GM18951 (cell line): ENCODE data around the gene TBC1D8.

Source experiments
- POLR2A ChIP-seq: IDR thresholded peaks from 4 replicates; pipeline ENCODE4 v1.6.1; 2011; ENCODE audit warnings: mild to moderate bottlenecking; ENCODE audit not compliant: insufficient read length, insufficient read depth; ENCODE audit errors: extremely low read depth
- in situ Hi-C: fragments of 300-500 bp; cut with MboI; formaldehyde crosslinking; loops from one replicate; pipeline ENCODE4 v1.12.0; 2022; ENCODE audit warnings: low sequenced_read_pairs, mixed read lengths, inconsistent platforms; ENCODE audit not compliant: unreplicated experiment

TBC1D8 gene

GRCh38 chr2:101107241-101107640 is 43.9 kb downstream of the TBC1D8 start:
- in situ Hi-C loops: no loop called here
- TF ChIP-seq POLR2A: no peak

- in situ Hi-C loops: no loop called here
These were observed 44.6 kb downstream of the TBC1D8 start for GRCh38 chr2:101106453-101107181.

DNA sequence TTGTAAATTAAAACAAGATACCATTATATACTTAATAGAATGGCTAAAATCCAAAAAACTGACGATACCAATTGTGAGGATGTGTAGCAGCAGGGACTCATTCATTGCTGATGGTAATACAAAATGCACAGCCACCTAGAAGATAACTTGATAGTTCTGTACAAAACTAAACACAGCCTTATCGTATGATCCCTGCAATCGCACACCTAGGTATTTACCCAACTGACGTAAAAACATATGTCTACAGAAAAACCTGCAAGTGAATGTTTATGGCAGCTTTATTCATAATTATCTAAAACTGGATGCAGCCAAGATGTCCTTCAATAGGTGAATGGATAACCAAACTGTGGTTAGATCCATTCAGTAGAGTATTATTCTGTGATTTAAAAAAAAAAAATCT is 45.5 kb downstream of the TBC1D8 start:
- TF ChIP-seq POLR2A: no peak
- in situ Hi-C loops: no loop called here

More at GRCh38 chr2:101106453-101107181, 44.6 kb downstream of the TBC1D8 start:
- no peak for TF ChIP-seq POLR2A

- no peak for TF ChIP-seq POLR2A
These were observed 53.5 kb downstream of the TBC1D8 start for GRCh38 chr2:101097638-101098037.

GRCh38 chr2:101096619-101097142 is 54.5 kb downstream of the TBC1D8 start:
- in situ Hi-C loops: no loop called here
- TF ChIP-seq POLR2A: no peak

More at GRCh38 chr2:101097638-101098037, 53.5 kb downstream of the TBC1D8 start:
- in situ Hi-C loops: no loop called here

DNA sequence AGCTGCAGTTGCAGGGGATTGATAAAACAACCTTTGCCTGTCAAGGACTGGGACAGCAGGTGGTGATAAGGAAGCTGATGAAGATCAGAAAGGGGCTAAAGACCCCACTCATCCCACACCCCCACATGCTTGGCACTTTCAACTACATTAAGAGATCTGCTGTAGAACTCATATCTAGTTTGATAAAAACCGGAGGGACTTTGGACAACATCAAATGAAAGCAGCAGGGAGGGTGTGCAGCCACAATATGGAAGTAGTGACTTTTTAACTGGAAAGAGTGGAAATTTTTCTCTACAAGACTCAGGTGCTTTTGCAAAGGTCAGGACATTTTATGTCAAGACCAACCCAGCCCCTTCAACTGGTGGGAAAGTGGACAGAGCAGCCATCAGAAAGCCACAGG is 56.8 kb downstream of the TBC1D8 start:
- TF ChIP-seq POLR2A: no peak
- in situ Hi-C loops: no loop called here

DNA sequence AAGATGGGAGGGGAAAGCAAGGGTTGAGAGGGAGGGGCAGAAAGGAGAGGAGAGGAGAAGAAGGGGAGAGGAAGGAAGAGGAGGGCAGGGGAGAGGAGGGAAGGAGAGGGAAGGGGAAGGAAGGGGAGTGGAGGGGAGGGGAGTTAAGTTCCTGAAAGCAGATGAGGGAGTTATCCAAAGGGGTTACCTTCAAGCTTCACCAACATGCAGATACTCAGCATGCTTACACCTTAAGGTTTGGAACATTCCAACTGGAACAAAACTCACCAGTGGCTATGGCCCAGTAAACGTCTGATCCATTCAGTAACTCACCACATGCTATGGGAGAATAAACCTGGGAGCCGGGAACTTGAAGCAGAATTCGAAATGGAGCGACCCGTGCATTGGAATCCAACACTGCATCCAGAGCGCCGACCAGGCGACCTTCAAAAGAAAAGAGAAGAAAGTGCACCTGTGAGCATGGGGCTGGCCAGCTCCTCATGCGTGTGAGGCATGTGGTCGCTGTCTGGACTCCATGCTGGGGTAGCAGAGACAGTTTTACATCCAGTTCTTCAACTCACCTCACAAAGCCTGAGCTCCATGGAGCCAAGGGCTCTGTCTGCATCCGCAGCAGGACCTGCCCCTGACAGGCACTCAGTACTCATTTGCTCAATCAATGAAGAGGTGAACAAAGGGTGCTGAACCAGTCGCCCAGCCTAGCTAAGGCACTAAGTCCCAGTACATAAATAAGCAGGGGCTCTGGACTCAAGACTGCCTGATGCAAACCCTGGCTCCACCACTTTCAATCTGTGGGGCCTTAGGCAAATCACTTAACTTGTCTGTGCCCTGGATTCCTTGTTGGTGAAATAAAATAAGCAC is 61.0 kb downstream of the TBC1D8 start:
- no peak for TF ChIP-seq POLR2A
- in situ Hi-C loops: no loop called here

DNA sequence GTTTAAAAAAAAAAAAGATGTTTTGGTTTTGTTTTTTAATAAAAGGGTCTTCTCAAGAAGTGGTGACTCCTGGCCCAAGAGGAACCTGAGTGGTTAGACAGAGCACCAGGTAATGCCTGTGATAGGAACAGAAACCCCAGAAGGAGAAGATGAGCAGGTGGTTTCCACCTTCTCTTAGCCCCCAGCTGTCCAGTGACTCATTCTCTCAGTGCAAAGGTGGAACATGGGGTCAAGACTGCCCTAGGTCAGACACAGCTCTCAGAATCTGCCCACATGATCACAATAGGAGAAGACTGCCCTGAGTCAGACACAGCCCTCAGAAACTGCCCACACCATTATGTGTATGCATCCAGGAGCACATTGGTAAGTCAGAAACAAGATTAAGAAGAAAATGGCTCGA is 61.8 kb downstream of the TBC1D8 start:
- TF ChIP-seq POLR2A: no peak
- in situ Hi-C loops: no loop called here

DNA sequence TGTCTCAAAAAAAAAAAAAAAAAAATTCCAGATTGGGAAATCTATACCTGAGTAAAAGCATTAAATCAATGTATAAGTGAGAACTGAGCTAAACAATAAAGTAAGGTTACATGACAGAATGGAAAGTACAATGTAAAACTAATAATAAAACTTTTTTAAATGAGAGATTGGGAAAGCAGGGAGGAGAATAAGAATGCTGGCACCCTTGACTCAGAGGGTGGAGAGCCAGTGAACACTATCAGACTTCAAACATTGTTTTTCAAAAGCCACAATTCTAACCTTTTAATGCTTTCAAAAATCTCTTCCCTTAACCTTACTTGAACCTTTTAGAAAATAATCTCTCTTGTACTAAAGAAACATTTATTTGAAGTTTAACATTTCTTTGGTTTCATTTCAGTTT is 63.5 kb downstream of the TBC1D8 start:
- in situ Hi-C loops: no loop called here
- no peak for TF ChIP-seq POLR2A

DNA sequence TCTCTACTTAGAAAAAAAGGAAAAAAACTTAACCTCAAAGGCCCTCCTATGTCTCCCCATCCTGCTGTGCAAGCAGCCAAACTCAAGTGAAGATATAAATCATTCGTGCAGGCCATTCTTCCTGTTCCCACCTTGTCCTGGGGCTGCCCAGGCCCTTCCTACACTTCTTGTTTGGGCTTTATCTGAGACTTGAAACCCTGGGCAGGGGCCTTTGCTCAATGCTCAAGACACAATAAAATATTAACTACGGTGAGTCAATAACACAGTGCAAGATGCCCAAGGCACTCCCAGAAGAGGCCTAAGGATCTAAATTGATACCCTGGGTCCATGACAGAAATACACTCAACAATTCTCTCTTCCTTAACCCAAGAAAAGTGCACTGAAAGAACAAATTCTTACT is 67.6 kb downstream of the TBC1D8 start:
- no peak for TF ChIP-seq POLR2A
- in situ Hi-C loops: no loop called here

- in situ Hi-C loops: no loop called here
- TF ChIP-seq POLR2A: no peak
These were observed 68.2 kb downstream of the TBC1D8 start for GRCh38 chr2:101082998-101083397.

GRCh38 chr2:101081375-101081907 is 69.7 kb downstream of the TBC1D8 start:
- in situ Hi-C loops: no loop called here
- no peak for TF ChIP-seq POLR2A
